MCF 10A (cell line): ENCODE data around the gene INSR. TPM values are rescaled to one million over a fixed set of nuclear protein-coding genes. Genes with fewer than 3 reads are reported as not detected.
"Not testable (repeated sequence)": the region's sequence is repeated elsewhere in the genome, so short reads cannot be mapped to it uniquely, and the experiment has no call there.

Experiments
- BruUV-seq: library from RNA; stranded (reverse); fragments of 400-500 nt; replicated peaks from 2 replicates; lab custom pipeline; 2021; lab: Mats Ljungman, UMichigan
- CTCF ChIA-PET: fragments of 300-600 bp; sonication (Branson Sonifier 250); formaldehyde crosslinking; extraction: SDS; loops from one replicate; lab custom pipeline; 2021; ENCODE audit warnings: antibody characterized with exemption, inconsistent platforms; lab: Yijun Ruan, JAX
- POLR2A ChIA-PET: fragments of 300-600, 350-650 bp; sonication (Branson Sonifier 250); formaldehyde crosslinking; extraction: SDS; loops from one replicate; lab custom pipeline; 2020; ENCODE audit warnings: antibody characterized with exemption, inconsistent platforms; lab: Yijun Ruan, JAX
- DNase-seq: peaks from one replicate; pipeline ENCODE4 v3.0.0-alpha.2; 2018; ENCODE audit not compliant: unreplicated experiment
- H3K27ac Mint-ChIP-seq: one replicate; pipeline ENCODE4 v1.8.0; 2022; ENCODE audit warnings: mild to moderate bottlenecking, low read depth, mixed read lengths; ENCODE audit not compliant: unreplicated experiment
- H3K27me3 Mint-ChIP-seq: one replicate; pipeline ENCODE4 v1.8.0; 2022; ENCODE audit warnings: mixed read lengths; ENCODE audit not compliant: insufficient read depth, unreplicated experiment
- H3K36me3 Mint-ChIP-seq: one replicate; pipeline ENCODE4 v1.8.0; 2022; ENCODE audit warnings: mild to moderate bottlenecking, moderate library complexity, mixed read lengths; ENCODE audit not compliant: insufficient read depth, unreplicated experiment
- H3K4me1 Mint-ChIP-seq: one replicate; pipeline ENCODE4 v1.8.0; 2022; ENCODE audit warnings: mixed read lengths; ENCODE audit not compliant: insufficient read depth, unreplicated experiment
- H3K4me3 Mint-ChIP-seq: one replicate; pipeline ENCODE4 v1.8.0; 2022; ENCODE audit warnings: mild to moderate bottlenecking, moderate library complexity, mixed read lengths; ENCODE audit not compliant: unreplicated experiment
- H3K9me3 Mint-ChIP-seq: one replicate; pipeline ENCODE4 v1.8.0; 2022; ENCODE audit warnings: mixed read lengths; ENCODE audit not compliant: unreplicated experiment
- CTCF ChIP-seq: fragments of 200-600 bp; IDR thresholded peaks from one replicate; pipeline ENCODE4 v1.8.0; 2022; ENCODE audit warnings: antibody characterized with exemption, mild to moderate bottlenecking; ENCODE audit not compliant: unreplicated experiment
- intact Hi-C: fragments of 100-400 bp; cut with micrococcal nuclease; formaldehyde crosslinking; loops from 2 replicates; pipeline ENCODE4 v1.14.1; 2022
- total RNA-seq: library from RNA; stranded (reverse); gene quantifications from 2 replicates; pipeline ENCODE4 v1.2.3, GENCODE V29; 2022

INSR gene
- total RNA-seq, 1 experiment from 2014 or later = 8.8 TPM

GRCh38 chr19:7318176-7318575 lies 24.0 kb upstream of the INSR start:
- intact Hi-C loops = no loop called here
- no peak for DNase-seq
- CTCF ChIA-PET = no interaction called here
- H3K4me3 Mint-ChIP-seq = no peak overlapping the region
- no peaks in the 10 kb centered on the region for H3K9me3 Mint-ChIP-seq
- peaks cover 11% of the 10 kb centered on the region for H3K27me3 Mint-ChIP-seq
- TF ChIP-seq CTCF = no peak
- no TSS peak for BruUV-seq
- no peaks in the 10 kb centered on the region for H3K4me1 Mint-ChIP-seq
- H3K36me3 Mint-ChIP-seq = no peaks in the 10 kb centered on the region
- no peak overlapping the region for H3K27ac Mint-ChIP-seq
- POLR2A ChIA-PET = no interaction called here

- CTCF ChIA-PET = no interaction called here
- BruUV-seq = no TSS peak
- H3K4me3 Mint-ChIP-seq = no peak overlapping the region
- POLR2A ChIA-PET = no interaction called here
- DNase-seq = no peak
- H3K27me3 Mint-ChIP-seq = no peaks in the 10 kb centered on the region
- H3K4me1 Mint-ChIP-seq = peaks cover 5% of the 10 kb centered on the region
- H3K9me3 Mint-ChIP-seq = no peaks in the 10 kb centered on the region
- H3K27ac Mint-ChIP-seq = no peak overlapping the region
- intact Hi-C loops = no loop called here
- H3K36me3 Mint-ChIP-seq = no peaks in the 10 kb centered on the region
- TF ChIP-seq CTCF = no peak
Observed at GRCh38 chr19:7312816-7313215, 18.6 kb upstream of the INSR start.

- H3K27me3 Mint-ChIP-seq = no peaks in the 10 kb centered on the region
- BruUV-seq = no TSS peak
Observed at GRCh38 chr19:7311911-7312310, 17.7 kb upstream of the INSR start.

GRCh38 chr19:7308327-7308726 lies 14.1 kb upstream of the INSR start:
- H3K9me3 Mint-ChIP-seq, CTCF ChIA-PET, POLR2A ChIA-PET, H3K27ac Mint-ChIP-seq, DNase-seq, intact Hi-C loops, H3K4me3 Mint-ChIP-seq, H3K4me1 Mint-ChIP-seq, BruUV-seq, H3K36me3 Mint-ChIP-seq, H3K27me3 Mint-ChIP-seq: not testable (repeated sequence)

More at GRCh38 chr19:7311911-7312310, 17.7 kb upstream of the INSR start:
- TF ChIP-seq CTCF = no peak
- no peaks in the 10 kb centered on the region for H3K36me3 Mint-ChIP-seq
- POLR2A ChIA-PET = no interaction called here
- H3K4me3 Mint-ChIP-seq = no peak overlapping the region
- CTCF ChIA-PET = no interaction called here
- H3K9me3 Mint-ChIP-seq = no peaks in the 10 kb centered on the region
- peaks cover 5% of the 10 kb centered on the region for H3K4me1 Mint-ChIP-seq
- intact Hi-C loops = no loop called here
- DNase-seq = no peak
- no peak overlapping the region for H3K27ac Mint-ChIP-seq

GRCh38 chr19:7307590-7308218 lies 13.5 kb upstream of the INSR start:
- Mint-ChIP-seq H3K27me3 (peaks cover 11% of the 10 kb centered on the region), H3K36me3 (no peaks in the 10 kb centered on the region), H3K4me3 (no peak overlapping the region), H3K27ac (no peak overlapping the region), H3K9me3 (no peaks in the 10 kb centered on the region), H3K4me1 (peaks cover 5% of the 10 kb centered on the region)
- BruUV-seq = no TSS peak
- no peak for TF ChIP-seq CTCF
- ChIA-PET POLR2A (no interaction called here), CTCF (no interaction called here)
- intact Hi-C loops = no loop called here
- DNase-seq = no peak
